SK-MEL-5 (cell line): ENCODE data around the gene PLIN1. TPM values are rescaled to one million over a fixed set of nuclear protein-coding genes. Genes with fewer than 3 reads are reported as not detected.

ENCODE experiments used
- small RNA-seq, 2 experiments: library from RNA; depleted of rRNA; stranded (forward); fragments of <200 nt; gene quantifications; one replicate each; pipeline ENCODE3, GENCODE V24; 2014
- total RNA-seq: library from RNA; depleted of rRNA; stranded (reverse); fragments of >200 nt; shearing (Covaris generic); gene quantifications from 2 replicates; pipeline ENCODE4 v1.2.3, GENCODE V29; 2014; rRNA removed

Gene PLIN1
- total RNA-seq, 1 experiment from 2014 or later = not detected

Small RNA genes lying within 50 kb of the gene (small RNA-seq; reads per million reads assigned to genes)
- gene RNU6-132P = 0.02 to 0.10 reads per million in 2 experiments

Other genes starting within 250 kb of the PLIN1 start
- gene RHCG, start 182.8 kb downstream of the PLIN1 start, total RNA-seq = 9.4 and 10.4 TPM in 2 replicates
- gene TICRR, start 103.9 kb downstream of the PLIN1 start, total RNA-seq = 3.2 and 3.7 TPM in 2 replicates
- 2.1 and 2.3 TPM in 2 replicates for gene KIF7, start 23.9 kb downstream of the PLIN1 start, total RNA-seq
- gene PEX11A, start 11.4 kb upstream of the PLIN1 start, total RNA-seq = 11.9 and 12.3 TPM in 2 replicates
- gene WDR93, start 11.4 kb upstream of the PLIN1 start, total RNA-seq = 0.19 TPM in 1 of 2 replicates, not detected in the other
- gene MESP1, start 71.9 kb upstream of the PLIN1 start, total RNA-seq = 0.74 and 0.88 TPM in 2 replicates
- 0.13 and 0.27 TPM in 2 replicates for gene MESP2, start 97.0 kb upstream of the PLIN1 start, total RNA-seq
- gene ANPEP, start 135.5 kb upstream of the PLIN1 start, total RNA-seq = not detected in 2 replicates
- gene AP3S2, start 214.6 kb upstream of the PLIN1 start, total RNA-seq = 32.3 and 35.1 TPM in 2 replicates
- gene ARPIN, start 233.6 kb upstream of the PLIN1 start, total RNA-seq = 3.9 and 4.4 TPM in 2 replicates